HUES64 (cell line): ENCODE results near the gene ASB18.

Source experiments
- H3K27ac ChIP-seq: 2 replicates; pipeline ENCODE4 v1.7.0; 2013; ENCODE audit warnings: low read depth, low read length, inconsistent platforms
- H3K27me3 ChIP-seq: 2 replicates; pipeline ENCODE4 v1.6.1; 2013; ENCODE audit warnings: mild to moderate bottlenecking, low read length; ENCODE audit not compliant: insufficient read depth
- H3K36me3 ChIP-seq: 2 replicates; pipeline ENCODE4 v1.6.1; 2013; ENCODE audit warnings: mild to moderate bottlenecking, low read length; ENCODE audit not compliant: insufficient read depth
- H3K4me1 ChIP-seq: 2 replicates; pipeline ENCODE4 v1.6.1; 2013; ENCODE audit warnings: mild to moderate bottlenecking, low read length, moderate library complexity; ENCODE audit not compliant: insufficient read depth
- H3K4me3 ChIP-seq: 2 replicates; pipeline ENCODE4 v1.5.1; 2013; ENCODE audit warnings: mild to moderate bottlenecking, low read length, moderate library complexity
- H3K9ac ChIP-seq: 2 replicates; pipeline ENCODE4 v1.6.1; 2013; ENCODE audit warnings: mild to moderate bottlenecking, low read depth, low read length
- H3K9me3 ChIP-seq: 2 replicates; pipeline ENCODE4 v1.6.1; 2013; ENCODE audit warnings: low read depth, low read length; ENCODE audit not compliant: insufficient read depth
- WGBS: fragments of 150-250, 120-280 bp; methylation state at CpG from one replicate; pipeline ENCODE4 v1.1.7; 2013; ENCODE audit warnings: missing lambda C conversion rate; 5-methylcytosine and 5-hydroxymethylcytosine counted together

Gene ASB18

GRCh38 chr2:236164925-236165841 lies 99.0 kb downstream of the ASB18 start:
- Histone ChIP-seq H3K27me3 (peaks cover 100% of the 10 kb centered on the region), H3K9ac (no peak overlapping the region), H3K27ac (no peak overlapping the region), H3K9me3 (no peaks in the 10 kb centered on the region), H3K36me3 (peaks cover 11% of the 10 kb centered on the region; the same call in 1 of the 2 replicates), H3K4me3 (peak overlapping the region; percentile 62), H3K4me1 (peaks cover 36% of the 10 kb centered on the region)
- 49% methylated on average over 16 of the region's 18 CpGs for WGBS

- Histone ChIP-seq H3K27me3 (peaks cover 100% of the 10 kb centered on the region), H3K4me1 (peaks cover 29% of the 10 kb centered on the region), H3K4me3 (peak overlapping the region; percentile 62), H3K9ac (no peak overlapping the region), H3K36me3 (peaks cover 11% of the 10 kb centered on the region; the same call in 1 of the 2 replicates), H3K9me3 (no peaks in the 10 kb centered on the region), H3K27ac (no peak overlapping the region)
- 9% methylated on average over 65 of the region's 67 CpGs for WGBS
Measured at GRCh38 chr2:236164201-236164924, 99.8 kb downstream of the ASB18 start.

- Histone ChIP-seq H3K9ac (peak overlapping the region; percentile 23; the same call in 1 of the 2 replicates), H3K36me3 (peaks cover 11% of the 10 kb centered on the region; the same call in 1 of the 2 replicates), H3K4me3 (peak overlapping the region; percentile 62), H3K4me1 (peaks cover 33% of the 10 kb centered on the region), H3K9me3 (no peaks in the 10 kb centered on the region), H3K27me3 (peaks cover 99% of the 10 kb centered on the region), H3K27ac (no peak overlapping the region)
- 35% methylated on average over 58 of the region's 59 CpGs for WGBS
Measured at GRCh38 chr2:236163471-236164200, 100.6 kb downstream of the ASB18 start.

- Histone ChIP-seq H3K36me3 (peaks cover 11% of the 10 kb centered on the region; the same call in 1 of the 2 replicates), H3K27me3 (peaks cover 99% of the 10 kb centered on the region), H3K9ac (no peak overlapping the region), H3K4me3 (peak overlapping the region; percentile 62), H3K4me1 (peaks cover 35% of the 10 kb centered on the region), H3K9me3 (no peaks in the 10 kb centered on the region), H3K27ac (no peak overlapping the region)
- 62% methylated on average over 33 of the region's 33 CpGs for WGBS
Measured at GRCh38 chr2:236162882-236163470, 101.2 kb downstream of the ASB18 start.

GRCh38 chr2:236162031-236162845 lies 102.0 kb downstream of the ASB18 start:
- peaks cover 11% of the 10 kb centered on the region; the same call in 1 of the 2 replicates for H3K36me3 ChIP-seq
- H3K9ac ChIP-seq = no peak overlapping the region
- no peak overlapping the region for H3K4me3 ChIP-seq
- H3K27ac ChIP-seq = no peak overlapping the region; the same call in 1 of the 2 replicates
- H3K9me3 ChIP-seq = no peaks in the 10 kb centered on the region
- peaks cover 99% of the 10 kb centered on the region for H3K27me3 ChIP-seq
- WGBS = 77% methylated on average over 16 of the region's 16 CpGs
- H3K4me1 ChIP-seq = peaks cover 35% of the 10 kb centered on the region

- H3K9me3 ChIP-seq = no peaks in the 10 kb centered on the region
- H3K4me3 ChIP-seq = no peak overlapping the region
- H3K4me1 ChIP-seq = peaks cover 31% of the 10 kb centered on the region
- no peak overlapping the region for H3K9ac ChIP-seq
- no peak overlapping the region; the same call in 1 of the 2 replicates for H3K27ac ChIP-seq
- H3K36me3 ChIP-seq = peaks cover 11% of the 10 kb centered on the region; the same call in 1 of the 2 replicates
- peaks cover 99% of the 10 kb centered on the region for H3K27me3 ChIP-seq
- 89% methylated on average over 12 of the region's 12 CpGs for WGBS
Measured at GRCh38 chr2:236161531-236161930, 102.7 kb downstream of the ASB18 start.

GRCh38 chr2:236161082-236161462 lies 103.1 kb downstream of the ASB18 start:
- H3K4me3 ChIP-seq = no peak overlapping the region
- H3K27ac ChIP-seq = no peak overlapping the region; the same call in 1 of the 2 replicates
- H3K4me1 ChIP-seq = peaks cover 29% of the 10 kb centered on the region
- H3K9me3 ChIP-seq = no peaks in the 10 kb centered on the region
- no peak overlapping the region for H3K9ac ChIP-seq
- H3K36me3 ChIP-seq = peaks cover 11% of the 10 kb centered on the region; the same call in 1 of the 2 replicates
- WGBS = 74% methylated on average over 15 of the region's 15 CpGs
- peaks cover 99% of the 10 kb centered on the region for H3K27me3 ChIP-seq

- Histone ChIP-seq H3K9ac (no peak overlapping the region), H3K27ac (no peak overlapping the region; the same call in 1 of the 2 replicates), H3K4me3 (no peak overlapping the region), H3K4me1 (peaks cover 29% of the 10 kb centered on the region), H3K27me3 (peaks cover 99% of the 10 kb centered on the region), H3K9me3 (no peaks in the 10 kb centered on the region), H3K36me3 (peaks cover 6% of the 10 kb centered on the region; the same call in 1 of the 2 replicates)
- WGBS = 40% methylated on average over 21 of the region's 22 CpGs
Measured at GRCh38 chr2:236160366-236161081, 103.7 kb downstream of the ASB18 start.

GRCh38 chr2:236159778-236160170 lies 104.4 kb downstream of the ASB18 start:
- Histone ChIP-seq H3K4me1 (peaks cover 28% of the 10 kb centered on the region), H3K27me3 (peaks cover 99% of the 10 kb centered on the region), H3K4me3 (no peak overlapping the region), H3K36me3 (no peaks in the 10 kb centered on the region), H3K9me3 (no peaks in the 10 kb centered on the region), H3K27ac (peak overlapping the region; percentile 76; the same call in 1 of the 2 replicates), H3K9ac (no peak overlapping the region)
- 3% methylated on average over 33 of the region's 33 CpGs for WGBS
